Measurements from ENCODE around the gene KCNIP1. TPM values are rescaled to one million over a fixed set of nuclear protein-coding genes. Genes with fewer than 3 reads are reported as not detected.
"Not testable (repeated sequence)": the region's sequence is repeated elsewhere in the genome, so short reads cannot be mapped to it uniquely, and the experiment has no call there.

KCNIP1 gene
- total RNA-seq, 1 donor: under 0.01 TPM

- DNase-seq (ENCODE audit: low read depth in 2 of 3, low spot score in 2 of 3): no peak
These were observed 238.0 kb downstream of the KCNIP1 start for GRCh38 chr5:170741801-170742200.

DNA sequence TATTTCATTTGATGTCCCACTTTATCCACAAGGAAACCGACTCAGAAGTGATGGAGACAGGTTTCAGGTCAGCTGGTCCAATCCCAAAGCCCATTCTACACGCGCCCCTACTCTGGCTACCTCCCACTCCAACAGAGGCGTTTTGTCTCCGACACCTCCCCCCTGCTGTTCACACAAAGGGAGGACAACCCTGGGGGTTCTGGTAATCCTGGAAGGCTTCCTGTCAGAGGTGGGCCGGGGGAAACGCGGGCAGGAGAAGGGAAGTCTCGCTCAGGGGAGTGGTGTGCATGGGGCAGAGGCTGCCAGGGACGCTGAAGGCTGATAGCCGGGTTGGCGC lies 240.0 kb downstream of the KCNIP1 start:
- DNase-seq (ENCODE audit: low read depth in 2 of 3, low spot score in 2 of 3): peak in 1 of 3 donors; percentile 6

DNA sequence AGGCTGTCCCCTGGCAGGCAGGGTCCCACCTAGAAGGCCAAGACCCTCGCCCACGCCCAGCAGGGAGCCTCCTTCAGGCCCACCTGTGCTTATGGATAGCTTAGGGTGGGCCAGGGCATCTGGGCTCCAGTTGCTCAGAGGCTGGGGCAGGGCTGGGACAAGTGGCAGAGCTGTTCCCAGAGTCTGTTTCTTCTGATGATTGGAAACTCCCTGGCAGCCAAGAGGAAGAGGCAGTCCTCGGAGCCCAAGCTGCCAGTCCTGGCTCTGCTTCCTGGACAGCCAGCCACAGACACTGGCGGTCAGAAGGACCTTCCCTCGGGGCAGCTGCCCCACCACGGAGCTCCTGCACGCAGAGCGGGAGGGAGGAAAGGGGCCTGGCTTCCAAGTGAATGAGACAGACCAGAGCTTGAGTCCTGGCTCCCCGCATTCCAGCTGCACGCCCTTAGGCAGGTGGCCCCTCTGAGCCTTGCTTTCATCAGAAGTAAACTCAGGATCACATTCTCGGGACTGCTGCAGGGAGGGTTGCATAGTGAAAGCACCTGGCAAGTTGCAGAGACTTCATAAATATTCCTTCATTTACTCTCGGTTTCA lies 241.8 kb downstream of the KCNIP1 start:
- no peak for DNase-seq (ENCODE audit: low read depth in 2 of 3, low spot score in 2 of 3)

DNA sequence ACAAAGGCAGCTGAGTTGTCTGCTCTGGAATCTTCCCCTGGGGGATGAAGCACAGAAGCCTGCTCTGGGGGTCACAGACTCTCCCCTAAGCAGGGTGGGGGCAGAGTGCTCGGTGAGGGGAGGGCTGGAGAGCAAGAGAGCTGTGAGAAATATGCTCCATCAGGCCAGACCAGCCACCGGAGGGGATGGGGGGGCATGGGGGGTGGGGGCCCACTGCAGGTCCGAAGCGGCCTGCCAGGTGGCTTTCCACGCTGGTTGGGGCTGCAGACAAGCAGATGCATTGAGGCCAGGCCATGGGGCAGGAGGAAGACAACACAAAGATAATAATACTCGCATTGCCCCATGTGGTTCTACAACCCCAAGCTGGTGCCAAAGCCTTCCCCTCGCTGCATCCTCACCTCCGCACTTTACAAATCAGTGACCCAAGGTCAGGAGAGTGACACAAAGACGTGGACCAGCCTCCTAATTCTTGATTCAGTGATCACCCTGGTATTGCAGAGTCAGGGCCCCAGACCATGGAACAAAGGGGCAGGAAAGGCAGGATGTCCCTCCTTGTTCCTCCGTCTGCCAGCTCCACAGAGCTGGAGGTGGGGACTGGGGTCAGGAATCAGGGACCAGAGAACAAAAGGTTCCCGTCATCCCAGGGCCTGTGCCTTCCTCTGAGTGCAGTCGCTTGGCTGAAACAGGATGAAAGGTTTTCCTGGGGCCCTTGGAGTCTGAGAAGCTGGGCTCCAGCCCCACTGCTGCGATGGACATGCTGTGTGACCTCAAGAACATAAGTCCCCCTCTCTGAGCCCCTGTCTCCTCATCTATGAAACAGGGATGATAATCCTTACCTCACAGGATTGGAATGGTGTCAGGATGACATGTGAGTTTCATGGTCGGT lies 242.5 kb downstream of the KCNIP1 start:
- no peak for DNase-seq (ENCODE audit: low read depth in 2 of 3, low spot score in 2 of 3)

GRCh38 chr5:170746961-170747340 lies 243.1 kb downstream of the KCNIP1 start:
- DNase-seq (ENCODE audit: low read depth in 2 of 3, low spot score in 2 of 3): no peak

- DNase-seq (ENCODE audit: low read depth in 2 of 3, low spot score in 2 of 3): no peak
These were observed 243.5 kb downstream of the KCNIP1 start for GRCh38 chr5:170747357-170747756.

- no peak for DNase-seq (ENCODE audit: low read depth in 2 of 3, low spot score in 2 of 3)
These were observed 244.0 kb downstream of the KCNIP1 start for GRCh38 chr5:170747851-170748250.

- DNase-seq (ENCODE audit: low read depth in 2 of 3, low spot score in 2 of 3): no peak
These were observed 245.2 kb downstream of the KCNIP1 start for GRCh38 chr5:170748951-170749471.

GRCh38 chr5:170749911-170750431 lies 246.2 kb downstream of the KCNIP1 start:
- DNase-seq (ENCODE audit: low read depth in 2 of 3, low spot score in 2 of 3): no peak

DNA sequence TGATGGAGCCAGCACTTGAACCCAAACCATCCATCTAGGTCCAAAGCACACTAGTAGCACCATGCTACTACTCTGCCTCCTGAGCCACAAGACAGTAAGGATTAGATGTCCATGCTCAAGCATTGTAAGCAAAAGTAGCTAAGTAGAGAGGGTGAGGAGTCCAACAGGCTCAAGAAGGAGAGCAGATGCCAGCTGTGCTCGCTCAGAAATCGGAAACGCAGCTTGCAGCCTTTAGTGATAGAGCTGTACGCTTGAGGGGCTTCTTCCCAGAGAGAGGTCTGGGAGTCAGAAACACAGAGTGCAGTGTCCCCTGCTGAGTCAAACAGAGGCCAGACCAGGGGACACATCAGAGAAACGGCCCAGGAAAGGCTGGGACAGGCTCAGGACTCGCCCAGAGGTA lies 247.0 kb downstream of the KCNIP1 start:
- no peak for DNase-seq (ENCODE audit: low read depth in 2 of 3, low spot score in 2 of 3)

DNA sequence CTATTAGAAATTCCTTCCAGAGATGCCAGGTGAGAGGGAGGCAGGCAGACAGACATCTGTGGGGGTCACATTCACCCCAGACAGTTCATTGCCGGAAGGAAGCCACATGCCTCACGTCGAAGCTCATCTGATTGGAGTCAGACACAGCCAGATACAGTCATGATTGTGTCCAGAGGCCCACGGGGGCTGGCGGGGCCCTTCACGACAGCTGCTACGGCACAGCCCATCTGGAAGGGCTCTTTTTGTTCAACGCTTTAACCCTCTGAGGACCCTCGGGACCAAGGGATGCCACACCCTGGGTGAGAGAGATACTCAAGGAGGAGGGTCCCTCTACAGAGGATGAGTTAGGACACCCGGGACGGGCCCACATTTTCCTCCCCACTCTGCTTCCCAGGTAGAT lies 247.8 kb downstream of the KCNIP1 start:
- DNase-seq (ENCODE audit: low read depth in 2 of 3, low spot score in 2 of 3): no peak

GRCh38 chr5:170752257-170753215 lies 248.7 kb downstream of the KCNIP1 start:
- no peak for DNase-seq (ENCODE audit: low read depth in 2 of 3, low spot score in 2 of 3)

- no peak for DNase-seq (ENCODE audit: low read depth in 2 of 3, low spot score in 2 of 3)
These were observed 249.5 kb downstream of the KCNIP1 start for GRCh38 chr5:170753311-170753710.

DNA sequence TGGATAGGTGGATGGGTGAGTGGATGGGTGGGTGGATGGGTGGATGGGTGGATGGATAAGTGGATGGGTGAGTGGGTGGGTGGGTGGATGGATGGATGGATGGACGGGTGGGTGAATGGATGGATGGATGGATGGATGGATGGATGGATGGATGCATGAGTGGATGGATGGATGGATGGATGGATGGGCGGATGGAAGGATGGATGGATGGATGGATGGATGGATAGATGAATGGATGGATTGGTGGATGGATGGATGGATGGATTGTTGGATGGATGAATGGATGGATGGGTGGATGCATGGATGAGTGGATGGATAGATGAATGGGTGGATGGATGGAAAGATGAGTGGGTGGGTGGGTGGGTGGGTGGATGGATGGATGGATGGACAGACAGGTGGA lies 250.7 kb downstream of the KCNIP1 start:
- not testable (repeated sequence) for DNase-seq (ENCODE audit: low read depth in 2 of 3, low spot score in 2 of 3)

DNA sequence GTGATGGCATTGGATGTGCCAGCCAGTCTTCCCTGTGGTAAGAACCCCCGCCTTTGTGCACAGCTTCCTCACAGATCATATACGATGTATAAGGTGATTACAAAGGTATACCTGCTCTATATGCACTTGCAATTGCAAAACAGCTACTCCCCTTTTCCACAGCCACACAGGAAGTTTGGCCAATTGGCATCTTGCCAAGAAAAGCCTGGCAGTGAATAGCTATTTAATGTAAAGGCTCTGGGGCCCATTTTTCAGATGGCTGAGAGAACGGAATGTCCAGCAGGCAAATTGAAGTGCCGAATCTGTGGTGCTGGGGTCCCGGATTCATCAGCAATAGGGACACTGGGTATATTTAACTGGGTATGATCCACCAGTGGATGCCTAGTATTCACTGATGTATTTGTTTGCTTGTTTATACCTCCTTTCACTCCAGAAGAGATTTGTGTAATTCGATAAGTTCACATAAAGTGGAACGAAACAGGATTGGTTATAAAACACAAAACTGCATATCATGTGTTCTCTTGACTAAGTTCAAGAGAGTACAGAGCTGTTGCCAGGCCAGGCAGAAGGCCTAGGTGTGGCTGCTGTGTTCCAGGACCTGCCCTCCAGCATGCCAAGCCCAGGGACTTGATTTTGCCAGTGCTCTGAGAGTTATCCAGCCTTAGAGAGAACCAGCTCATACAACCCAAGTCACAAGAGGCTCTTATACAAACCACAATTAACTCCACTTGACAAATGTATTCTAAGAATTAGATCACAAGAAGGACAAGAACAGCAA lies 252.0 kb downstream of the KCNIP1 start:
- DNase-seq (ENCODE audit: low read depth in 2 of 3, low spot score in 2 of 3): no peak

DNA sequence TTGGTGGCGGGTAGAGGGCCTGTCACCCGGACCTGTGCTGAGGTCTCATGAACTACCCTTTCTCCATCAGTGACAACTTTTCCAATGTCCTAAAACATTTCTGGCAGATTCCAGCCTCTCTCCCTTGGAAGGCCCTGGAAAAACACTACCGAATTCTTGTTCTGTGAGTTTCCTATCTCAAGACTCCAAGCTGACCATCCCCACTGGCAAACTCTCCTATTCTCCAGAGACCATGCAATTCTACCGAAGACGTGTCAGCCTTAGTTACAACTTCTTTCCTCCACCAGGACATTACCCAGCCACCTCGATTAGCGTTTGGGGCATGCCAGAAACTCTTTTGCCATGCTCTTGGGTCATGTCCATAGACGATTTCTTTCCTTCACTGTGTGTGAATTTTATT lies 252.9 kb downstream of the KCNIP1 start:
- DNase-seq (ENCODE audit: low read depth in 2 of 3, low spot score in 2 of 3): no peak

DNA sequence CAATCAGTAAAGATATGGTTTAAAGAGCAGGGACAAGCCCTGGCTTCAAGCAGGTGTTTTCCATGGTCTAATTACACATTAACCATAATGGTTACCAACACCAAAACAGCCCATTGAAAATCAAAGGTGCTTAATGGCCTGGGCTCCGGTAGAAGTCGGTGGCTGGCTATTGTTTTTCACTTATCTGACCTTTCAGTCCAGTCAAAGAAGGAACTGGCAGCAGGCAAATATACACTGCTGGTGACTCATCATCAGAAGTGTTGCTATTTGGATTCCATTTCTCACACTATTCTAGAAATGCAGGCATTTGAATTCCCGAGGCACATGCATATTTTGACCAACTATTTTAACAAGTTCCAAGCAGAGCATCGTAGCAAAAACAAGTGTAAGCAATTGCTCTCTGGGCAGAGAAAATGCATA lies 253.4 kb downstream of the KCNIP1 start:
- DNase-seq (ENCODE audit: low read depth in 2 of 3, low spot score in 2 of 3): no peak

DNA sequence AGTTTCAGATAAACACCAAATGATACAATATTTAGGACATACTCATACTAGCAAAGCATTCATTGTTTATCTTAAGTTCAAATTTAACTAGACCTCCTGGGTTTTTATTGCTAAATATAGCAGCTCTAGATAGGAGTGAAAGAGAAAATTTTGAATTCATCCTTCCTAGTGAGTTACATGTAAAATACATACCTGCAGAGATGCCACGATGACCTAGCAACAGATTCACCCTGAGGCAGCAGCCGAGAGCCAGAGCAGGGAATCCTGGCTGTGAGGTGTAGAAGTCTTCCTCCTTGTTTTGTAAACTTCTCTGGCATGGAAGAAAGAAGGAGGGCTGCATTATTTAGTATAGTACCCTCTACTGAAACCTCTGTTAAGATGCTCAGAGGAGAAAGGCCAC lies 253.8 kb downstream of the KCNIP1 start:
- DNase-seq (ENCODE audit: low read depth in 2 of 3, low spot score in 2 of 3): no peak

GRCh38 chr5:170758481-170758880 lies 254.7 kb downstream of the KCNIP1 start:
- no peak for DNase-seq (ENCODE audit: low read depth in 2 of 3, low spot score in 2 of 3)

GRCh38 chr5:170760113-170760512 lies 256.3 kb downstream of the KCNIP1 start:
- no peak for DNase-seq (ENCODE audit: low read depth in 2 of 3, low spot score in 2 of 3)
